ENCODE results near the gene SEC23B. TPM values are rescaled to one million over a fixed set of nuclear protein-coding genes. Genes with fewer than 3 reads are reported as not detected.

Gene SEC23B
- total and polyA plus RNA-seq, 10 of the 15 experiments (the other 5 are each of a cell fraction or from before 2014, with no cell fraction given): 49.1 to 121 (median 75.6) TPM

- TF ChIP-seq CUX1 (IDR thresholded peaks at IDR 0.05; ENCODE audit: insufficient replicate concordance, low read depth, low read length) (no peak), IKZF2 (IDR thresholded peaks at IDR 0.05) (no peak), RELA (IDR thresholded peaks at IDR 0.05; ENCODE audit: borderline replicate concordance, partially characterized antibody) (no peak), KLF5 (IDR thresholded peaks at IDR 0.05; ENCODE audit: partially characterized antibody) (no peak), CREM (IDR thresholded peaks at IDR 0.05; ENCODE audit: low read depth) (no peak), MYC (IDR thresholded peaks at IDR 0.05; ENCODE audit: insufficient read depth, insufficient read length, insufficient replicate concordance, low read length, severe bottlenecking) (no peak), SIX5 (IDR thresholded peaks at IDR 0.05; ENCODE audit: low read depth, low read length, severe bottlenecking) (no peak), HCFC1 (IDR thresholded peaks at IDR 0.05; ENCODE audit: low read length) (no peak), YBX1 (IDR thresholded peaks at IDR 0.05) (no peak), SUZ12 (IDR thresholded peaks at IDR 0.05; ENCODE audit: unreplicated experiment) (no peak)
- TF ChIP-seq, protein P1, sequence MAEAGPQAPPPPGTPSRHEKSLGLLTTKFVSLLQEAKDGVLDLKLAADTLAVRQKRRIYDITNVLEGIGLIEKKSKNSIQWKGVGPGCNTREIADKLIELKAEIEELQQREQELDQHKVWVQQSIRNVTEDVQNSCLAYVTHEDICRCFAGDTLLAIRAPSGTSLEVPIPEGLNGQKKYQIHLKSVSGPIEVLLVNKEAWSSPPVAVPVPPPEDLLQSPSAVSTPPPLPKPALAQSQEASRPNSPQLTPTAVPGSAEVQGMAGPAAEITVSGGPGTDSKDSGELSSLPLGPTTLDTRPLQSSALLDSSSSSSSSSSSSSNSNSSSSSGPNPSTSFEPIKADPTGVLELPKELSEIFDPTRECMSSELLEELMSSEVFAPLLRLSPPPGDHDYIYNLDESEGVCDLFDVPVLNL (IDR thresholded peaks at IDR 0.05; ENCODE audit: low read depth, low read length): no peak
These were observed 35.5 kb downstream of the SEC23B start (continued) for GRCh38 chr20:18543216-18543615.
